ENCODE measurements around the gene PLOD3.

DNA sequence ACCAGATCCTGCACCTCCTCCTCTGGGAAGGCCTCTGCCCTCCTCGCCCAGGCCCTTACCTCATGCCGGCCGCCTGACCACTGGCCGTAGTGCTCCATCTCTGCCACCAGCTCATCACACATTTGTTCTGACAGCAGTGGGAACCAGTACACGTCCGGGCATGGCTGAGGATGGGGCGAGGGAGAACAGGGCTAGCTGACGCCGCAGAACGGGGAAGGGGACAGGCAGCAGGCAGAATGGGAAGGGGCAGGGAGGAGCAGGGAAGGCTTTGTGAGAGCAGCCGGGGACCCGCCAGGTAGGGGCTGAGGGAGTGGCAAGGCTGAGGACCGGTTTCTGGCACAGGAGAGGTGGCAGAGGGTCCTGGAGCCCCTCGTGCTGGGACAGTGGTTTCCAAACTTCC, 8.6 kb downstream of the PLOD3 start:
- TF ChIP-seq POLR2A (IDR thresholded peaks at IDR 0.05) = no peak
- TF ChIP-seq, protein P1, sequence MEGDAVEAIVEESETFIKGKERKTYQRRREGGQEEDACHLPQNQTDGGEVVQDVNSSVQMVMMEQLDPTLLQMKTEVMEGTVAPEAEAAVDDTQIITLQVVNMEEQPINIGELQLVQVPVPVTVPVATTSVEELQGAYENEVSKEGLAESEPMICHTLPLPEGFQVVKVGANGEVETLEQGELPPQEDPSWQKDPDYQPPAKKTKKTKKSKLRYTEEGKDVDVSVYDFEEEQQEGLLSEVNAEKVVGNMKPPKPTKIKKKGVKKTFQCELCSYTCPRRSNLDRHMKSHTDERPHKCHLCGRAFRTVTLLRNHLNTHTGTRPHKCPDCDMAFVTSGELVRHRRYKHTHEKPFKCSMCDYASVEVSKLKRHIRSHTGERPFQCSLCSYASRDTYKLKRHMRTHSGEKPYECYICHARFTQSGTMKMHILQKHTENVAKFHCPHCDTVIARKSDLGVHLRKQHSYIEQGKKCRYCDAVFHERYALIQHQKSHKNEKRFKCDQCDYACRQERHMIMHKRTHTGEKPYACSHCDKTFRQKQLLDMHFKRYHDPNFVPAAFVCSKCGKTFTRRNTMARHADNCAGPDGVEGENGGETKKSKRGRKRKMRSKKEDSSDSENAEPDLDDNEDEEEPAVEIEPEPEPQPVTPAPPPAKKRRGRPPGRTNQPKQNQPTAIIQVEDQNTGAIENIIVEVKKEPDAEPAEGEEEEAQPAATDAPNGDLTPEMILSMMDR (IDR thresholded peaks at IDR 0.05) = no peak

Data from thyroid gland (tissue), 4 donors.